ENCODE results near the gene DNMT3L.

The DNMT3L gene

DNA sequence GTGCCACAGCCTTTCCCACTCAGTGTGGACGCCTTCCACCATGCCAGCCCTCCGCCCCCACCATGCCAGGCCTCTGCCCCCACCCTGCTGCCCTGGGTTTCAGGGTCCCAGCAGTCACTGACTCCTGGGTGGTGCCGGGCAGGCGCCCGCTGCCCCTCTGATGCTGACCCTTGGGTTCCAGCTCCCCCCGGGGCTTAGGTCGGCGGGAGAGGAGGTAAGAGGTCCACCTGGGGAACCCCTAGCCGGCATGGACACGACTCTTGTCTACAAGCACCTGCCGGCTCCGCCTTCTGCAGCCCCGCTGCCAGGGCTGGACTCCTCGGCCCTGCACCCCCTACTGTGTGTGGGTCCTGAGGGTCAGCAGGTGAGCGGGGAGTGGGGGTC is 31.1 kb upstream of the DNMT3L start:
- Histone ChIP-seq H3K9me3 (ENCODE audit: control insufficient read depth, insufficient read depth, low read length) (no peaks in the 10 kb centered on the region), H3K36me3 (ENCODE audit: control insufficient read depth, insufficient read depth, low read length) (no peaks in the 10 kb centered on the region), H3K4me3 (ENCODE audit: low read depth, low read length) (no peak overlapping the region), H3K9ac (ENCODE audit: low read depth, low read length) (no peak overlapping the region), H3K27me3 (ENCODE audit: control insufficient read depth, insufficient read depth, low read length) (no peaks in the 10 kb centered on the region), H3K4me1 (ENCODE audit: control insufficient read depth, insufficient read depth, low read length) (no peaks in the 10 kb centered on the region)

DNA sequence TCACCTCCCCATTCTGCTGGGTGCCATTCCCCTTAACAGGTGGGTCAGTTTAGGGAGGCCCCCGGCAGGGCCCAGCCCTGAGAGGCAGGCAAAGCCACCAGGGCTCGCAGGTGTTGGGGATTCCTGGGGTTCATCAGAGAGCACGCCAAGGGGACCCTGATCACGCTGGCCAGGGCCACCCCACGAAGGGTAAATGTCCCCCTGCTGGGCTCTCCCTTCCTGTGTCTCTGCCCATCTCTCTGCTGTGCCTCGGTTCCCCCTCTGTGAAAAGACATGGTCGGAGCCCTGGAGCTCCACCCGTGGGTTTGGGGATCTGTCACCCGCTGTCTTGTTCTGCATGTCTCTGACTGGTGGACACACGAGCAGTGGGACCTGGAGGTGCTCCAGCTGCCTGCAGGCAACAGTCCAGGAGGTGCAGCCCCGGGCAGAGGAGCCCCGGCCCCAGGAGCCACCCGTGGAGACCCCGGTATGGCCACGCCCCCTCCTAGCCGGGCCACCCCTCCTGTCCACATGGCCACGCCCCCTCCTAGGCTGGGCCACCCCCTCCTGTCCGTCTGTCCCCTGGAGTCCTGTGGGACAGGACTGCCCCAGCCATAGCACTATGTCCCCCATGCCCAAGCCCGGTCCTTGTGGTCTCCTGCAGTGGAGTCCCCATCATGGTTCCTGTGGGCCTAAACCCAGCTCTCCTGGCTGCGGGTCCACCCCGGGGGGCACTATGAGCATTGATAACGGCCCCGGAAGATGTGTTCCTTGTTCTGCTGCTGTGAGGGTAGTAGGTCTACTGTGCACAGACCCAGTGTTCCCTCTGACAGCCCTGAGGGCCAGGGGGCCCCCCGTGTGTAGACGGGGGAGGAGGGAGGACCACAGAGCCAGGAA is 30.5 kb upstream of the DNMT3L start:
- no peak overlapping the region for H3K4me3 ChIP-seq (ENCODE audit: low read depth, low read length)
- H3K27me3 ChIP-seq (ENCODE audit: control insufficient read depth, insufficient read depth, low read length), result no peaks in the 10 kb centered on the region
- no peaks in the 10 kb centered on the region for H3K4me1 ChIP-seq (ENCODE audit: control insufficient read depth, insufficient read depth, low read length)
- no peaks in the 10 kb centered on the region for H3K9me3 ChIP-seq (ENCODE audit: control insufficient read depth, insufficient read depth, low read length)
- no peak overlapping the region for H3K9ac ChIP-seq (ENCODE audit: low read depth, low read length)
- H3K36me3 ChIP-seq (ENCODE audit: control insufficient read depth, insufficient read depth, low read length), result no peaks in the 10 kb centered on the region

DNA sequence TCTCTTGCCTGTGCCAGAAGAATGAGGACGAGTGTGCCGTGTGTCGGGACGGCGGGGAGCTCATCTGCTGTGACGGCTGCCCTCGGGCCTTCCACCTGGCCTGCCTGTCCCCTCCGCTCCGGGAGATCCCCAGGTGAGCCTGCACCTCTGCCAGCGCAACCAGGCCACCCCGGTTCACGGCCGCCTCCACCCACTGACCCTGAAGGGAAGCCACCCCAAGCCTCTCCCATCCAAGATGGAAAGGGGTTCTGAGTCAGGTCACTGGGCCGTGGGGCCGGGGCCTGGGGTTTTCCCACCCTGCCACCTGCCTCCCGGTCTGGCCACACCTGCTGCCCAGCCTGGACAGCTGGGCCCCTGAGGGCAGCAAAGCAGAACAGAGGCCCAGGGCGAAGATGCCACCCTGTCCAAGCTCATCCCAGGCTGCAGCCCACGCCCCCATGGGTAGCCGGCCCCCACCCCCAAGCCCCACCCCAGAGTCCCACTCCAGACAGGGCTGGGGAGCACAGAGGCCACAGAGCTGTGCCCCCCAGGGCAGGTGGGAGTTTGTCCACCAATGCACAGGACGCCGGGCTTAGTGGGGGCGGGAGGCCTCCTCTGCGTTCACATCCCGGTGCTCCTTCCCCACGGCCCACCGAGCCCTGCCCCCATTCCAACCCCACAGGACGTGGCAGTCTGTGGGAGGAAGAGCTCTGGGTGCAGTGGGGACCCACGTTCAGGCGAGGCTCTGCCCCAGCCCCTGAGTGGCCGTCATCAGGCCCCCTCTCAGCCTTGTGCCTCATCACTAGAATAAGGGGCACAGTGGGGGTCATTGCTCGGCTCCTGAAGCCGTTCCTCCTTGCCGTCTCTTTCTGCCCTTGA is 29.6 kb upstream of the DNMT3L start:
- no peaks in the 10 kb centered on the region for H3K27me3 ChIP-seq (ENCODE audit: control insufficient read depth, insufficient read depth, low read length)
- no peak overlapping the region for H3K4me3 ChIP-seq (ENCODE audit: low read depth, low read length)
- no peaks in the 10 kb centered on the region for H3K36me3 ChIP-seq (ENCODE audit: control insufficient read depth, insufficient read depth, low read length)
- H3K9ac ChIP-seq (ENCODE audit: low read depth, low read length), result no peak overlapping the region
- no peaks in the 10 kb centered on the region for H3K4me1 ChIP-seq (ENCODE audit: control insufficient read depth, insufficient read depth, low read length)
- no peaks in the 10 kb centered on the region for H3K9me3 ChIP-seq (ENCODE audit: control insufficient read depth, insufficient read depth, low read length)

DNA sequence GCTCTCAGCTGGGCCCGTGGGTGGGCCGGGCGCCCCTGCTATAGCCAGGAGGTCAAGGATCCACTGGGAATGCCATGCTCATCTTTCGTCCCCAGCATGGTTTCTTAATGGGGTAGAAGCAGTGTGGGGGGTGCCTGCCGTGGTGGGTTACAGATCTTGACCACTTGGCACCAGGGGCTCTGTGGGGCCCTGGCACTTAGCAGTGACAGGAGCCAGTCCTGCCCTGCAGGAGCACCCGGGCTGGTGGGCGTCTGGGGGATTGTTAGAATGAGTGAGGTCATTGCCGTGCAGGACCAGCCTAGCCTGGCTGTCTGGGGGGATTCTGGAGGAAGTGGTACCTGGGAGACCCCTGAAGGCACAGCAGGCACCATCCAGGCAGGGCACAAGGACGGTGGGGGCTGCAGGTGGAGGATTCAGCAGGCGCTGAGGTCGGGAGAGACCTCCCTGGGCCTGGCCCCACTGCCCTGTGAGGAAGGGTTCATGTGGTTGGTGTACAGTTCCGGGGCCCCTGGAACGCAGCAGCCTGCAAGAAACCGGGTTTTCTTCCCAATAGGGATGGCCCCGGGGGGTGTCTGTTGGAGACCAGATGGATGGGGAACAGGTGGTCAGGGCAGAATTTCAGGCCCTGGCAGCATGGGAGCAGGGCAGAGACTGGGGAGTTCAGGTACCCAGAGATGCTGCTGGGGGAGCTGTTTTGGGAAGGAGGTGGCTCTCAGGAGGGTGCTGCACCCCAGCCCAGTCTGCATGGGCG is 28.8 kb upstream of the DNMT3L start:
- Histone ChIP-seq H3K27me3 (ENCODE audit: control insufficient read depth, insufficient read depth, low read length) (no peaks in the 10 kb centered on the region), H3K4me1 (ENCODE audit: control insufficient read depth, insufficient read depth, low read length) (no peaks in the 10 kb centered on the region), H3K4me3 (ENCODE audit: low read depth, low read length) (no peak overlapping the region)

DNA sequence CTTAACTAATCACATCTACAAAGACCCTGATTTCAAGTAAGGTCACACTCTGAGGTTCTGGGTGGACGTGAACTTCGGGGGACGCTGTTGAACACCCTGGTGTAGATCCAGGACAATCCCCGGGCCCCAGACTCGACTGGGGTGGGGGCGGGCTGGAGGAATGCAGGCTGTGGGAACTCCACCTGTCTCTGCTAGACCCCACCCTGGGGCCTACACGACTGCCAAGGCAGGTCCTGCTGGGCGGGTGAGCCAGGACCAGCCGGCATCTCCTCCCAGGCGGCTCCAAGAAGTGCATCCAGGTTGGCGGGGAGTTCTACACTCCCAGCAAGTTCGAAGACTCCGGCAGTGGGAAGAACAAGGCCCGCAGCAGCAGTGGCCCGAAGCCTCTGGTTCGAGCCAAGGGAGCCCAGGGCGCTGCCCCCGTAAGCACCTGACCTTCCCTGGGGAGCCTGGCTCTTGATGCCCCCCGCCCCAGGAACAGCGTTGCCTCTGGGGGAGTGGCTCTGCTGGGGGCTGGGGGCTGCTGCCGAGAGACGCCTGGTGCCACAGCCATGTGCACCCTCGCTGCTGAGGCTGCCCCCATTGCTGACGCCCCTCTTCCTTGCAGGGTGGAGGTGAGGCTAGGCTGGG is 27.8 kb upstream of the DNMT3L start:
- Histone ChIP-seq H3K27me3 (ENCODE audit: control insufficient read depth, insufficient read depth, low read length) (peaks cover 5% of the 10 kb centered on the region), H3K4me1 (ENCODE audit: control insufficient read depth, insufficient read depth, low read length) (peaks cover 2% of the 10 kb centered on the region), H3K36me3 (ENCODE audit: control insufficient read depth, insufficient read depth, low read length) (no peaks in the 10 kb centered on the region), H3K9me3 (ENCODE audit: control insufficient read depth, insufficient read depth, low read length) (no peaks in the 10 kb centered on the region), H3K4me3 (ENCODE audit: low read depth, low read length) (no peak overlapping the region), H3K9ac (ENCODE audit: low read depth, low read length) (no peak overlapping the region)

More for the DNA sequence above, 28.8 kb upstream of the DNMT3L start:
- no peaks in the 10 kb centered on the region for H3K9me3 ChIP-seq (ENCODE audit: control insufficient read depth, insufficient read depth, low read length)
- no peaks in the 10 kb centered on the region for H3K36me3 ChIP-seq (ENCODE audit: control insufficient read depth, insufficient read depth, low read length)
- no peak overlapping the region for H3K9ac ChIP-seq (ENCODE audit: low read depth, low read length)

DNA sequence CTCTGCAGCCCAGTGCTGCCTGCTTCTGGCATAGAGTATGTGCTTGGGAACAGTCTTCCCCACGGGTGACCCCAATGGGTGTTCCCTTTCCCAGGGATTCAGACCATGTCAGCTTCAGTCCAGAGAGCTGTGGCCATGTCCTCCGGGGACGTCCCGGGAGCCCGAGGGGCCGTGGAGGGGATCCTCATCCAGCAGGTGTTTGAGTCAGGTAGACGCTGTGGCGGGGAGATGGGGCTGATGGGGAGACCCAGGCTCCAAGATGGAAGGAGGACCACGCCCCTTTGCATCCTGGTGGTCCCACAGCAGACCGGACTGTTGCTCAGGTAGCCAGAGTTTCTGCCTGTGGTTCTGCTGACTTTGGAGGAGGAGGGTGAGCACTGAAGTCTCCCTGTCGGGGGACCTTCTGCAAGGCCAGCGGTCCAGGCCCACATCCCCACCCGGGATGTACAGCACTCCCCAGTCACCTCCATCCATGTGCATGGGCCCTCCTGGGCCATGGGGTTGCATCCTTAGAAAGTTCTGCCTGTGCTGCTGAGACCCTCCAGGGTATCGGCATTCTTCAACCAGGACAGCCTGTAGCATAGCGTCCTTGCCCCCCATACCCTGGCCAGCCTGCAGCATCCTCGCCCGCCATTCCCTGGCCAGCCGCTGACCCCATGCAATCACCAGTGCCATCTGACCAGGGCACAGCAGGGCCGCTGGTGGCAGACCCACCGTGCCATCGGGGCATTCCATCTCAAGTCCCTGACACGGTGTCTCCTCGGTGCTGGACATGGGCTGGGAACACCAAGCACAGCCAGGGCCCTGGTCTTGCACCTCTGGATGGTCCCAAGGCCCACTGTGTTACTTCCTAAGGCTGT is 26.8 kb upstream of the DNMT3L start:
- Histone ChIP-seq H3K9me3 (ENCODE audit: control insufficient read depth, insufficient read depth, low read length) (no peaks in the 10 kb centered on the region), H3K4me3 (ENCODE audit: low read depth, low read length) (no peak overlapping the region), H3K36me3 (ENCODE audit: control insufficient read depth, insufficient read depth, low read length) (no peaks in the 10 kb centered on the region), H3K4me1 (ENCODE audit: control insufficient read depth, insufficient read depth, low read length) (peaks cover 2% of the 10 kb centered on the region), H3K9ac (ENCODE audit: low read depth, low read length) (no peak overlapping the region), H3K27me3 (ENCODE audit: control insufficient read depth, insufficient read depth, low read length) (peaks cover 5% of the 10 kb centered on the region)

DNA sequence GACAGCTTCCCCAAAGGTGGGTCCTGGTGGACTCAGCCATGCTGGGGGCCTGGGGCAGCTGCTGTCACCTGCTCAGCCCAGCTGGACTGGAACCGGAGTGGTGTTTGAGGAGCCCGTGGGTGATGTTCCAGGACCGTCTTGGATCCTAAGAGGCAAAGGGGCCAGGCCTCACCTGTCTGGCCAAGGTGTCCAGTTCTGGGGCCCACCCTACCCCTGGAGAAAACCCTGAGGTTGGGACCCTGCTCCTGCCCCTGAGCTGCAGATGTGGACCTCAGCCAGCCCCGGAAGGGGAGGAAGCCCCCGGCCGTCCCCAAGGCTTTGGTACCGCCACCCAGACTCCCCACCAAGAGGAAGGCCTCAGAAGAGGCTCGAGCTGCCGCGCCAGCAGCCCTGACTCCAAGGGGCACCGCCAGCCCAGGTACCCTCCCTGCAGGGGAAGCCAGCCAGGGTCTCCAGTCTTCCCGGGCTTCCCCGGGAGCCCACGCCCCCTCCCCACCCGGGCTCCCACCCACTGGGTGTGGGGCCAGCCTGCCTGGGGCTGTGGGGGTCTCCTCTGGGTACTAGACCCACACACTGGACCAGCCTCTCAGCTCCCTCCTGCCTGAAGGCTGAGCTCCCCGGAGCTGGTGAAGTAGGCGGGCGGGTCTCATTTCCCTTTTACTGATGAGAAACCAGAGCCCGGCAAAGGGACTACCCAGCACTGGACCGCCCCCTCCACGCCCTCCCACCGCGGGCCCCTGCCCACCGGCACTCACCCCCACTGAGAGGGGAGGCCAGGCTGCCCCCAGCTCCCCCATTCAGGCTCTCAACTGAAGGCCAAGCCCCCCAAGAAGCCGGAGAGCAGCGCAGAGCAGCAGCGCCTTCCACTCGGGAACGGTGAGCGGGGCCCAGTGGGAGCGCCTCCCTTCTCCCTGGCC is 25.3 kb upstream of the DNMT3L start:
- Histone ChIP-seq H3K9ac (ENCODE audit: low read depth, low read length) (no peak overlapping the region), H3K9me3 (ENCODE audit: control insufficient read depth, insufficient read depth, low read length) (no peaks in the 10 kb centered on the region), H3K36me3 (ENCODE audit: control insufficient read depth, insufficient read depth, low read length) (no peaks in the 10 kb centered on the region), H3K27me3 (ENCODE audit: control insufficient read depth, insufficient read depth, low read length) (peaks cover 5% of the 10 kb centered on the region), H3K4me1 (ENCODE audit: control insufficient read depth, insufficient read depth, low read length) (peaks cover 2% of the 10 kb centered on the region), H3K4me3 (ENCODE audit: low read depth, low read length) (no peak overlapping the region)

DNA sequence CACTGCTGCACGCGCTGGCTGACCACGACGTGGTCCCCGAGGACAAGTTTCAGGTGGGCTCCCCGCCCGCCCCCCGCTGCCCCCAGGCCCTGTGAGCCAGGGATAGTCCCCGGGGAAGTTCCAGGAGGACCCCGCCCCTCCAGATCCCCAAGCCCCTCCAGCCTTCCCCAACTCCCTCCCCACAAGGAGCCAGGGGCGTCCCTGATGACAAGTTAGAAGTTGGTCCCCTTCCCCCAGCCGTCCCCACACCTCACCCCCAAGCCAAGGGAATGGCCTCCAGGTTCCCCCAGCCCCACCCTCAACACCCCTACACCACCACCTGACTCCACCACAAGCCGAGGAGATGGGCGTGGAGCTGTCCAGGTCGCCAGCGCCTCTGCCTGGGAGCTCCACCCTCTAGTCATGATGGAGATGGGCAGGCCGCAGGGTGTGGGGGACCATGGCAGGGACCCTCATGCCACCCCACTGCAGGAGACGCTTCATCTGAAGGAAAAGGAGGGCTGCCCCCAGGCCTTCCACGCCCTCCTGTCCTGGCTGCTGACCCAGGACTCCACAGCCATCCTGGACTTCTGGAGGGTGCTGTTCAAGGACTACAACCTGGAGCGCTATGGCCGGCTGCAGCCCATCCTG is 24.5 kb upstream of the DNMT3L start:
- H3K36me3 ChIP-seq (ENCODE audit: control insufficient read depth, insufficient read depth, low read length), result no peaks in the 10 kb centered on the region
- peaks cover 5% of the 10 kb centered on the region for H3K27me3 ChIP-seq (ENCODE audit: control insufficient read depth, insufficient read depth, low read length)
- no peak overlapping the region for H3K9ac ChIP-seq (ENCODE audit: low read depth, low read length)
- no peaks in the 10 kb centered on the region for H3K9me3 ChIP-seq (ENCODE audit: control insufficient read depth, insufficient read depth, low read length)
- peaks cover 2% of the 10 kb centered on the region for H3K4me1 ChIP-seq (ENCODE audit: control insufficient read depth, insufficient read depth, low read length)
- peak overlapping the region; percentile 22 for H3K4me3 ChIP-seq (ENCODE audit: low read depth, low read length)

DNA sequence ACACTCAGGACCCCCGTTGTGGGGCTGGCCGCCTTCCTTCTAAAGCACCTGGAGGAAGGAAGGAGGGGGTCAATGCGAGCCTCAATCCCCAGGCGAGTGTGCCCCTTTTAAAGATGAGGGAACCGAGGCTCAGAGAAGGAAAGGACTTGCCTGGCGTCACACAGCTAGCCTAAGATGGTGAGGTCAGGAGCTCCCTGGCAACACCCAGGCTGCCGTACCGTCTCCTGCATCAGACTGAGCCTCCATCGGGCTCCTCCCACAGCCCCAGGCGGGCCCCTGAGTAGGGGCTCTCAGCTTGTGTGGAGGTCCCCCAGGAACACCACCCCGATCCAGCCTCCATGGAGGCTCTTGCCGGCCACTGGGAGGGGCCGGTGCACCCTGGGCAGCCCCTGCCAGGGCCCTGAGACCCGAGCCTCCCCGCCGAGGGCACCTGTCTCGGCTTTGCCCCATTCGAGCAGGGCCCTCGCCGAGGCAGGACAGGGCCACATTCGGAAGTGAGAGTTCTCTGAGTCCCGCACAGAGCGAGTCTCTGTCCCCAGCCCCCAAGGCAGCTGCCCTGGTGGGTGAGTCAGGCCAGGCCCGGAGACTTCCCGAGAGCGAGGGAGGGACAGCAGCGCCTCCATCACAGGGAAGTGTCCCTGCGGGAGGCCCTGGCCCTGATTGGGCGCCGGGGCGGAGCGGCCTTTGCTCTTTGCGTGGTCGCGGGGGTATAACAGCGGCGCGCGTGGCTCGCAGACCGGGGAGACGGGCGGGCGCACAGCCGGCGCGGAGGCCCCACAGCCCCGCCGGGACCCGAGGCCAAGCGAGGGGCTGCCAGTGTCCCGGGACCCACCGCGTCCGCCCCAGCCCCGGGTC is 23.7 kb upstream of the DNMT3L start, which contains the start of gene AIRE:
Gene AIRE (plus strand): TSS at position 739 of the 855 bp plus-strand sequence. CDS start 131 bp downstream, outside the sequence.
- Histone ChIP-seq H3K4me1 (ENCODE audit: control insufficient read depth, insufficient read depth, low read length) (peaks cover 2% of the 10 kb centered on the region), H3K9ac (ENCODE audit: low read depth, low read length) (no peak within 1 kb of the TSS), H3K27me3 (ENCODE audit: control insufficient read depth, insufficient read depth, low read length) (peaks cover 5% of the 10 kb centered on the region), H3K36me3 (ENCODE audit: control insufficient read depth, insufficient read depth, low read length) (no peaks in the 10 kb centered on the region), H3K4me3 (ENCODE audit: low read depth, low read length) (peak within 1 kb of the TSS; percentile 22), H3K9me3 (ENCODE audit: control insufficient read depth, insufficient read depth, low read length) (no peaks in the 10 kb centered on the region)
